Measurements from ENCODE around the gene PIF1. TPM values are rescaled to one million over a fixed set of nuclear protein-coding genes. Genes with fewer than 3 reads are reported as not detected.

The PIF1 gene
- total RNA-seq, 1 experiment from 2014 or later, result 67.6 TPM

- POLR2A ChIA-PET (ENCODE audit: unreplicated experiment), result no interaction called here
- H3K9me3 ChIP-seq (ENCODE audit: insufficient read depth, low read depth), result no peaks in the 10 kb centered on the region
- H3K4me3 ChIP-seq, result no peak overlapping the region
- BruUV-seq (replicated peaks), result no TSS peak
- H3K4me1 ChIP-seq (replicated peaks; ENCODE audit: insufficient read depth), result no peaks in the 10 kb centered on the region
- no peaks in the 10 kb centered on the region for H3K36me3 ChIP-seq (ENCODE audit: low read depth)
- no peak for DNase-seq
- no peaks in the 10 kb centered on the region for H3F3A ChIP-seq (ENCODE audit: insufficient read depth, low read depth)
- H3K4me2 ChIP-seq, result no peak overlapping the region
- no peaks in the 10 kb centered on the region for H3K79me2 ChIP-seq (ENCODE audit: low read depth)
- no peaks in the 10 kb centered on the region for H3K9me2 ChIP-seq (ENCODE audit: insufficient read depth)
- no peaks in the 10 kb centered on the region for H3K27me3 ChIP-seq (ENCODE audit: insufficient read depth, low read depth)
- H2AFZ ChIP-seq, result no peak overlapping the region
- CTCF ChIA-PET, result no interaction called here
- no peak overlapping the region for H3K27ac ChIP-seq
- TF ChIP-seq, protein P1, sequence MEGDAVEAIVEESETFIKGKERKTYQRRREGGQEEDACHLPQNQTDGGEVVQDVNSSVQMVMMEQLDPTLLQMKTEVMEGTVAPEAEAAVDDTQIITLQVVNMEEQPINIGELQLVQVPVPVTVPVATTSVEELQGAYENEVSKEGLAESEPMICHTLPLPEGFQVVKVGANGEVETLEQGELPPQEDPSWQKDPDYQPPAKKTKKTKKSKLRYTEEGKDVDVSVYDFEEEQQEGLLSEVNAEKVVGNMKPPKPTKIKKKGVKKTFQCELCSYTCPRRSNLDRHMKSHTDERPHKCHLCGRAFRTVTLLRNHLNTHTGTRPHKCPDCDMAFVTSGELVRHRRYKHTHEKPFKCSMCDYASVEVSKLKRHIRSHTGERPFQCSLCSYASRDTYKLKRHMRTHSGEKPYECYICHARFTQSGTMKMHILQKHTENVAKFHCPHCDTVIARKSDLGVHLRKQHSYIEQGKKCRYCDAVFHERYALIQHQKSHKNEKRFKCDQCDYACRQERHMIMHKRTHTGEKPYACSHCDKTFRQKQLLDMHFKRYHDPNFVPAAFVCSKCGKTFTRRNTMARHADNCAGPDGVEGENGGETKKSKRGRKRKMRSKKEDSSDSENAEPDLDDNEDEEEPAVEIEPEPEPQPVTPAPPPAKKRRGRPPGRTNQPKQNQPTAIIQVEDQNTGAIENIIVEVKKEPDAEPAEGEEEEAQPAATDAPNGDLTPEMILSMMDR (conservative IDR thresholded peaks at IDR 0.05), result no peak
- no peaks in the 10 kb centered on the region for H4K20me1 ChIP-seq (ENCODE audit: insufficient read depth)
- intact Hi-C loops (cut with micrococcal nuclease; ENCODE audit: unreplicated experiment), result no loop called here
These were observed 59.4 kb downstream of the PIF1 start for GRCh38 chr15:64766058-64766457.

Other genes starting within 250 kb of the PIF1 start
- 4.1 and 5.3 TPM in 2 replicates for gene RBPMS2, start 50.1 kb downstream of the PIF1 start, total RNA-seq (2021)
- gene PLEKHO2, start 16.3 kb upstream of the PIF1 start, total RNA-seq (2021), result 7.5 and 7.9 TPM in 2 replicates
- gene ANKDD1A, start 86.3 kb upstream of the PIF1 start, total RNA-seq (2021), result 14.2 and 17.5 TPM in 2 replicates
- 88.3 and 91.7 TPM in 2 replicates for gene SPG21, start 164.3 kb upstream of the PIF1 start, total RNA-seq (2021)
- gene MTFMT, start 204.0 kb upstream of the PIF1 start, total RNA-seq (2021), result 16.0 and 24.9 TPM in 2 replicates
- not detected in 2 replicates for gene SLC51B, start 219.7 kb upstream of the PIF1 start, total RNA-seq (2021)
- gene RASL12, start 242.3 kb upstream of the PIF1 start, total RNA-seq (2021), result not detected in 2 replicates